Skeletal muscle satellite cell (primary cell): ENCODE data around the gene ANKRD13D.
A peak's percentile ranks its signal among the peaks of the same experiment; 100 is the strongest.

Experiments used
- H3K27me3 ChIP-seq: 2 replicates; pipeline ENCODE4 v1.7.0; 2013; ENCODE audit warnings: low read length; ENCODE audit not compliant: control insufficient read depth, insufficient read depth
- H3K36me3 ChIP-seq: 2 replicates; pipeline ENCODE4 v1.7.0; 2013; ENCODE audit warnings: mild to moderate bottlenecking, control low read depth, low read length; ENCODE audit not compliant: insufficient read depth
- H3K4me1 ChIP-seq: 2 replicates; pipeline ENCODE4 v1.7.0; 2013; ENCODE audit warnings: low read length; ENCODE audit not compliant: control insufficient read depth, insufficient read depth
- H3K4me2 ChIP-seq: 2 replicates; pipeline ENCODE4 v1.7.0; 2013; ENCODE audit warnings: mild to moderate bottlenecking, low read length
- H3K4me3 ChIP-seq: 2 replicates; pipeline ENCODE4 v1.7.0; 2013; ENCODE audit warnings: low read length
- H3K9ac ChIP-seq: 2 replicates; pipeline ENCODE4 v1.7.0; 2013; ENCODE audit warnings: mild to moderate bottlenecking, low read depth, low read length, moderate library complexity
- H3K9me3 ChIP-seq: replicated peaks from 2 replicates; pipeline ENCODE4 v1.7.0; 2013; ENCODE audit warnings: mild to moderate bottlenecking, control low read depth, low read length

ANKRD13D gene

GRCh38 chr11:67303835-67304411 is 14.8 kb downstream of the ANKRD13D start:
- no peaks in the 10 kb centered on the region for H3K27me3 ChIP-seq
- H3K4me1 ChIP-seq = peaks cover 29% of the 10 kb centered on the region
- H3K36me3 ChIP-seq = peaks cover 35% of the 10 kb centered on the region

DNA sequence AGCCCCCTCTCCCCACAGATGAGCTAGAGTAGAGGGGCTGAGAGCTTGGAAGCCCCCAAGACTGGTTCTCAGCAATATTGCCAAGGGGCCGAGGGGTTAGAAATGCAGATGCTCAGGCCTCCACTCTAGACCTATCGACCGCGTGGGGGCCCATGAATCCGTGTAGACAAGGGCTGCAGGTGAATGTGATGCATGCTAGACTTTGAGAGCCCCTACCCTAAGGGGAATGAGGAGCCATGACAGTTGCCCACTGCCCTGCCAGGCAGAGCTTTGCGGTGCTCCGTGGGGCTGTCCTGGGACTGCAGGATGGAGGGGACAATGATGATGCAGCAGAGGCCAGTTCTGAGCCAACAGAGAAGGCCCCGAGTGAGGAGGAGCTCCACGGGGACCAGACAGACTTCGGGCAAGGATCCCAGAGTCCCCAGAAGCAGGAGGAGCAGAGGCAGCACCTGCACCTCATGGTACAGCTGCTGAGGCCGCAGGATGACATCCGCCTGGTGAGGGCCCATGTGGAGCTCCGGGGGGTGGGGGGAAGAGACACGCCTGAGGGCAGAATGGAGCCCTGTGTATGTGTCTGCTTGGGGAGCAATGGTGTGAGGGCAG is 15.5 kb downstream of the ANKRD13D start:
- no peak overlapping the region for H3K9ac ChIP-seq
- H3K27me3 ChIP-seq = no peaks in the 10 kb centered on the region

More at GRCh38 chr11:67303835-67304411, 14.8 kb downstream of the ANKRD13D start:
- H3K4me3 ChIP-seq = peak overlapping the region; percentile 98
- H3K9me3 ChIP-seq = no peaks in the 10 kb centered on the region
- peak overlapping the region; percentile 88 for H3K9ac ChIP-seq
- peak overlapping the region; percentile 95 for H3K4me2 ChIP-seq

DNA sequence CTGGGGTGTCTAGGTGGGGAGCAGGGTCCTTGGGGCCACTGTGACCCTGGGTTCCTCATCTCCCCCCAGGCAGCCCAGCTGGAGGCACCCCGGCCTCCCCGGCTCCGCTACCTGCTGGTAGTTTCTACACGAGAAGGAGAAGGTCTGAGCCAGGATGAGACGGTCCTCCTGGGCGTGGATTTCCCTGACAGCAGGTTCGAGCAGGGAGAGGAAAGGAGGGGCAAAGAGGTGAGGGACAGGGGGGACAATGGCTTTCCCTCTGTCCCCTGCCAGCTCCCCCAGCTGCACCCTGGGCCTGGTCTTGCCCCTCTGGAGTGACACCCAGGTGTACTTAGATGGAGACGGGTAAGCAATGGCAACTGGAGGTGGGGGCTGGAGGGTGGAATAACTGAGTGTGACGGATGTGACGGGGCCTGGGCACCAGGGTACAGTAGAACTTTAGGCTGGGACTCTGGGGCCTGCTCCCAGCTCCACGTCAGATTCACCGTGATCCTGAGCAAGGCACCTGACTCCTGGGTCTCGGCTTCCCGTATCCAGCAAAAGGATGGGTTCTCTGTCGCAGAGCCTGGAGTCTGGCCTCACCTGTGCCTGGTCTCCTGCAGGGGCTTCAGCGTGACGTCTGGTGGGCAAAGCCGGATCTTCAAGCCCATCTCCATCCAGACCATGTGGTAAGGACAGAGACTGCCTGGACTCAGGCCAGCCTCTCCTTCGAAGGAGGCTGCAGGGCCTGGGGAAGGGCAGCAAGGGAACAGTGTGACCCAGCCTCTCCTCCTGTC is 17.9 kb downstream of the ANKRD13D start:
- Histone ChIP-seq H3K9me3 (no peaks in the 10 kb centered on the region), H3K9ac (no peak overlapping the region), H3K4me3 (no peak overlapping the region), H3K36me3 (peaks cover 26% of the 10 kb centered on the region), H3K4me2 (no peak overlapping the region), H3K4me1 (peaks cover 25% of the 10 kb centered on the region), H3K27me3 (no peaks in the 10 kb centered on the region)

More for the DNA sequence above, 15.5 kb downstream of the ANKRD13D start:
- H3K4me2 ChIP-seq = peak overlapping the region; percentile 95
- peak overlapping the region; percentile 98 for H3K4me3 ChIP-seq
- H3K36me3 ChIP-seq = peaks cover 35% of the 10 kb centered on the region
- no peaks in the 10 kb centered on the region for H3K9me3 ChIP-seq
- H3K4me1 ChIP-seq = peaks cover 29% of the 10 kb centered on the region

GRCh38 chr11:67307545-67308001 is 18.5 kb downstream of the ANKRD13D start:
- Histone ChIP-seq H3K9ac (no peak overlapping the region), H3K4me3 (no peak overlapping the region), H3K9me3 (no peaks in the 10 kb centered on the region), H3K27me3 (no peaks in the 10 kb centered on the region), H3K36me3 (peaks cover 22% of the 10 kb centered on the region), H3K4me1 (peaks cover 19% of the 10 kb centered on the region), H3K4me2 (no peak overlapping the region)

DNA sequence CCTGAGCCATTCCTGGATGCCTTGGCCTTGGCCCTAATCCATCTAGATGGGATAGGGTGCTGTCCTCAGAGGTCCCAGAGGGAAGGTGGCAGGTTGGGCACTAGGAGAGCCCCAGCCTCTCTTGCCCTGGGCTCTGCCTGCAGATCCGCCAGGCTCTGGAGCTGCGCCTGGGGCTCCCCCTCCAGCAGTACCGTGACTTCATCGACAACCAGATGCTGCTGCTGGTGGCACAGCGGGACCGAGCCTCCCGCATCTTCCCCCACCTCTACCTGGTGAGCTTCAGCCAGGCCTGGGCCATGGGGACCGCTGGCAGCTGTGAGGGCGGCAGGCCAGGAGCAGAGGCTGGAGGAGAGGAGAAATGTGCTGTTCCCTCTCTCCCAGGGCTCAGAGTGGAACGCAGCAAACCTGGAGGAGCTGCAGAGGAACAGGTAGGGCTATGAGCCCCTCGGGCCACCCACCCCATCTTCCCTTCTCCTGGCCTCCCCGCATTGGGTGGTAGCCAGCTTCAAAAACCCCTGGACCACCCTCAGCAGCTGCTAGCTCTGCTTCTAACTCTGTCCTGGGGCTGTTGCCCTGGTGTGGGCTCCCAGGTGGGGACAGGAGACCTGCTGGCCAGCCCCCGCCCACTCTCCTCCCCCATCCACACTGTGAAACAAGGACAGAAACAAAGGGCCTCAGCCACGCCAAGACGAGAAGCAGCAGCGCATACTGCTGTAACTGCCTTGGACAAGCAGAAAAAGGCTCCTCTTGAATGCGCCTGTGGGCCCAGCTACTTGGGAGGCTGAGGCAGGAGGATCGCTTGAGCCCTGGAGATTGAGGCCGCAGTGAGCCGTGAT is 19.1 kb downstream of the ANKRD13D start:
- no peak overlapping the region for H3K9ac ChIP-seq
- peaks cover 13% of the 10 kb centered on the region for H3K4me1 ChIP-seq
- no peak overlapping the region for H3K4me2 ChIP-seq
- no peaks in the 10 kb centered on the region for H3K27me3 ChIP-seq
- peaks cover 19% of the 10 kb centered on the region for H3K36me3 ChIP-seq
- H3K9me3 ChIP-seq = no peaks in the 10 kb centered on the region
- no peak overlapping the region for H3K4me3 ChIP-seq

- H3K27me3 ChIP-seq = no peaks in the 10 kb centered on the region
Measured at GRCh38 chr11:67309166-67309565, 20.1 kb downstream of the ANKRD13D start.

DNA sequence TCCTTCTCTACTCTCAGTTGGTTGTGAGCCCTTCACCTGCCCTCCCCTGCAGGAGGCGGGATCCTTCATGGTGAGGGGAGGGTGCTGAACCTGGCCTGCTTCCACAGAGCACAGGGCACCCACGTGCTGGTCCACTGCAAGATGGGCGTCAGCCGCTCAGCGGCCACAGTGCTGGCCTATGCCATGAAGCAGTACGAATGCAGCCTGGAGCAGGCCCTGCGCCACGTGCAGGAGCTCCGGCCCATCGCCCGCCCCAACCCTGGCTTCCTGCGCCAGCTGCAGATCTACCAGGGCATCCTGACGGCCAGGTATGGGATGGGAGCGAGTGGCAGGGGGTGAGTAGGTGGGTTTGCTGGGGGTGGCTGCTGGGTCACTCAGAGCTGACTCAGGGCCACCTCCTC is 20.6 kb downstream of the ANKRD13D start:
- peaks cover 2% of the 10 kb centered on the region for H3K4me1 ChIP-seq
- H3K4me3 ChIP-seq = no peak overlapping the region
- H3K9me3 ChIP-seq = no peaks in the 10 kb centered on the region
- peaks cover 19% of the 10 kb centered on the region for H3K36me3 ChIP-seq
- H3K9ac ChIP-seq = no peak overlapping the region
- H3K27me3 ChIP-seq = no peaks in the 10 kb centered on the region
- no peak overlapping the region for H3K4me2 ChIP-seq

More at GRCh38 chr11:67309166-67309565, 20.1 kb downstream of the ANKRD13D start:
- Histone ChIP-seq H3K9me3 (no peaks in the 10 kb centered on the region), H3K9ac (no peak overlapping the region), H3K4me2 (no peak overlapping the region), H3K4me3 (no peak overlapping the region), H3K4me1 (peaks cover 7% of the 10 kb centered on the region), H3K36me3 (peaks cover 19% of the 10 kb centered on the region)

DNA sequence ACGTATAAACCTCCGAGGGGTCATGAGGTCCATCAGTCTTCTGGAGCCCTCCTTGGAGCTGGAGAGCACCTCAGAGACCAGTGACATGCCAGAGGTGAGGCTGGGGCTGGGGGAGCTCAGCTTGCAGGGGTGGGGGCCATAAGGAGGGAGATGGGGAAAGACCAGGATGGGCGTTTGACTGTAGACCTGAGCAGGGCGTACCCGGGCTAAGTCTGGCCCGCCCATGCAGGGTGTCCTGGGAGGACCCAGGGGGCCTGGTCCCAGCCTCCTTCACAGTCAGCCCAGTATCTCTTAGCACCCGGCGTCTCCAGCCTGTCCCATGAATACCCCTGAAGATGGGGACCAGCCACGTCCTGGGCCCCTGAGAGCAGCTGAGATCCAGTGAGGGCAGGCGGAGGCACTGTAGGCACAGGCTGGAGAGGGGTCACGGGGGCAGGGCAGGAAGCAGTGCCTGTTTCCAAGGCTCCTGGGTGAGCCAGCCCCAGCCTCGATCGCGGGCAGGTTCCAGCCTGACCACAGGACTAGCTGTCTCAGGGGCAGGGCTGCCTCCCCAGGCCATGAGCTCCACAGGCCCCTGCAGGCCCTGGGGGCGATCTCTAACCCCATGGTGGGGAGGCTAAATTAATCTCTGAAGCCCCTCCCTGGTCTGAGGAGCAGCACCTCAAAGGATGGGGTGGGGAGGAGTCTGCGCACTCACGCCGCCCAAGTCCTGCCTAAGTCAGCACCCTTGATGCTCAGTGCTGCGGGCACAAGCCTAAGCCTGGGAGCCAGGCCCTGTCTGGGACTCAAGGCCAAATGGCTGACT is 21.3 kb downstream of the ANKRD13D start:
- Histone ChIP-seq H3K4me1 (no peaks in the 10 kb centered on the region), H3K27me3 (no peaks in the 10 kb centered on the region), H3K9me3 (no peaks in the 10 kb centered on the region), H3K4me3 (no peak overlapping the region), H3K9ac (no peak overlapping the region), H3K36me3 (peaks cover 19% of the 10 kb centered on the region), H3K4me2 (no peak overlapping the region)

DNA sequence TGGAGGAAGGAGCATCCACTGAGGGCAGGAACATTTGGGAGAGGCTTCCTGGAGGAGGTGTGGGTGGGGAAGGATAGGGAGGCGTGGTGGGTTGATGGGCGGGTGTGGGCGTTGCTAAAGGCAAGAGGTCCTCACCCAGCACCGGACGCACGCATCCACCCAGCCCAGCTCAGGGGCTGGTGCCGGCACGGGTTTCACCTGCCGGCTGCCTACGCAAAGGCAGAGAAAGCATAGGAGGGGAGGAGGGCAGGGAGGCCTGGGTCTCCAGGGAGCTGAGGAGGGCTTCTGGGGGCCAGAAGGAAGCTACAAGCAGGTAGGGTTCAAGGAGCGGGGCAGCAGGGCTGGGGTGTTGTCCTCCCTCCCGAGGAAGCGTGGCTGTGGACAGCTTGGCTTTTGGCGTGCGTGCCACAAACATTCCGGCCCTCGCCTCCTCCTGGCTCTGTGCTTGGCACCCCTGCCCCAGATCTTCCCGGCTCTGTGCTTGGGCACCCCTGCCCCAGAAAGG is 22.0 kb downstream of the ANKRD13D start:
- no peaks in the 10 kb centered on the region for H3K9me3 ChIP-seq
- no peaks in the 10 kb centered on the region for H3K27me3 ChIP-seq
- H3K4me1 ChIP-seq = no peaks in the 10 kb centered on the region
- no peak overlapping the region for H3K4me2 ChIP-seq
- peaks cover 19% of the 10 kb centered on the region for H3K36me3 ChIP-seq
- no peak overlapping the region for H3K4me3 ChIP-seq
- no peak overlapping the region for H3K9ac ChIP-seq

- Histone ChIP-seq H3K9me3 (no peaks in the 10 kb centered on the region), H3K36me3 (peaks cover 19% of the 10 kb centered on the region), H3K4me3 (no peak overlapping the region), H3K4me2 (no peak overlapping the region), H3K27me3 (no peaks in the 10 kb centered on the region), H3K4me1 (no peaks in the 10 kb centered on the region), H3K9ac (no peak overlapping the region)
Measured at GRCh38 chr11:67311556-67312082, 22.5 kb downstream of the ANKRD13D start.
